IPS-20b (cell line): ENCODE results near the gene SPATC1L.

Experiments
- H3K27ac ChIP-seq: one replicate; pipeline ENCODE4 v1.5.1; 2013; ENCODE audit warnings: low read length
- H3K27me3 ChIP-seq: 2 replicates; pipeline ENCODE4 v1.6.1; 2013; ENCODE audit warnings: mild to moderate bottlenecking, low read length, inconsistent platforms; ENCODE audit not compliant: insufficient read depth
- H3K36me3 ChIP-seq: 2 replicates; pipeline ENCODE4 v1.6.1; 2013; ENCODE audit warnings: low read depth, mild to moderate bottlenecking, inconsistent platforms, low read length, moderate library complexity; ENCODE audit not compliant: insufficient read depth
- H3K4me1 ChIP-seq: 2 replicates; pipeline ENCODE4 v1.6.1; 2013; ENCODE audit warnings: mild to moderate bottlenecking, control low read depth, inconsistent platforms, low read length, moderate library complexity; ENCODE audit not compliant: insufficient read depth
- H3K4me3 ChIP-seq: 2 replicates; pipeline ENCODE4 v1.5.1; 2013; ENCODE audit warnings: mild to moderate bottlenecking, low read length, inconsistent platforms
- H3K9ac ChIP-seq: 2 replicates; pipeline ENCODE4 v1.6.1; 2013; ENCODE audit warnings: low read depth, mild to moderate bottlenecking, inconsistent platforms, low read length, moderate library complexity
- H3K9me3 ChIP-seq: 2 replicates; pipeline ENCODE4 v1.6.1; 2013; ENCODE audit warnings: mild to moderate bottlenecking, low read depth, low read length, inconsistent platforms; ENCODE audit not compliant: insufficient read depth

SPATC1L gene

GRCh38 chr21:46136739-46137349 is 47.4 kb downstream of the SPATC1L start:
- H3K27ac ChIP-seq = no peak overlapping the region
- H3K9ac ChIP-seq = no peak overlapping the region
- H3K9me3 ChIP-seq = no peaks in the 10 kb centered on the region
- H3K36me3 ChIP-seq = no peaks in the 10 kb centered on the region
- no peaks in the 10 kb centered on the region for H3K27me3 ChIP-seq
- H3K4me1 ChIP-seq = no peaks in the 10 kb centered on the region
- no peak overlapping the region for H3K4me3 ChIP-seq

- no peaks in the 10 kb centered on the region for H3K4me1 ChIP-seq
- H3K4me3 ChIP-seq = no peak overlapping the region
- no peaks in the 10 kb centered on the region for H3K36me3 ChIP-seq
- no peak overlapping the region for H3K9ac ChIP-seq
- no peak overlapping the region for H3K27ac ChIP-seq
- no peaks in the 10 kb centered on the region for H3K9me3 ChIP-seq
- no peaks in the 10 kb centered on the region for H3K27me3 ChIP-seq
Observed at GRCh38 chr21:46135782-46136395, 48.4 kb downstream of the SPATC1L start.

GRCh38 chr21:46131838-46132651 is 52.2 kb downstream of the SPATC1L start:
- Histone ChIP-seq H3K9ac (no peak overlapping the region), H3K4me3 (no peak overlapping the region), H3K27me3 (no peaks in the 10 kb centered on the region), H3K4me1 (no peaks in the 10 kb centered on the region), H3K36me3 (no peaks in the 10 kb centered on the region), H3K9me3 (no peaks in the 10 kb centered on the region), H3K27ac (no peak overlapping the region)

- no peak overlapping the region for H3K9ac ChIP-seq
- H3K36me3 ChIP-seq = no peaks in the 10 kb centered on the region
- H3K27ac ChIP-seq = no peak overlapping the region
- no peaks in the 10 kb centered on the region for H3K9me3 ChIP-seq
- no peak overlapping the region for H3K4me3 ChIP-seq
- no peaks in the 10 kb centered on the region for H3K4me1 ChIP-seq
- H3K27me3 ChIP-seq = no peaks in the 10 kb centered on the region
Observed at GRCh38 chr21:46131588-46131837, 52.7 kb downstream of the SPATC1L start.

GRCh38 chr21:46130831-46131587 is 53.2 kb downstream of the SPATC1L start:
- Histone ChIP-seq H3K4me3 (no peak overlapping the region), H3K36me3 (no peaks in the 10 kb centered on the region), H3K4me1 (no peaks in the 10 kb centered on the region), H3K27me3 (no peaks in the 10 kb centered on the region), H3K9me3 (no peaks in the 10 kb centered on the region), H3K9ac (no peak overlapping the region), H3K27ac (no peak overlapping the region)

- Histone ChIP-seq H3K36me3 (no peaks in the 10 kb centered on the region), H3K27me3 (no peaks in the 10 kb centered on the region), H3K9me3 (no peaks in the 10 kb centered on the region), H3K27ac (no peak overlapping the region), H3K4me1 (no peaks in the 10 kb centered on the region), H3K9ac (no peak overlapping the region; the same call in 1 of the 2 replicates), H3K4me3 (no peak overlapping the region)
Observed at GRCh38 chr21:46129846-46130651, 54.2 kb downstream of the SPATC1L start.

- Histone ChIP-seq H3K27me3 (no peaks in the 10 kb centered on the region), H3K4me1 (no peaks in the 10 kb centered on the region), H3K9me3 (no peaks in the 10 kb centered on the region), H3K36me3 (no peaks in the 10 kb centered on the region), H3K27ac (no peak overlapping the region), H3K4me3 (no peak overlapping the region), H3K9ac (no peak overlapping the region)
Observed at GRCh38 chr21:46128933-46129571, 55.2 kb downstream of the SPATC1L start.

GRCh38 chr21:46128106-46128932 is 55.9 kb downstream of the SPATC1L start:
- Histone ChIP-seq H3K9ac (no peak overlapping the region), H3K27ac (no peak overlapping the region)

GRCh38 chr21:46127239-46128105 is 56.8 kb downstream of the SPATC1L start:
- Histone ChIP-seq H3K27ac (no peak overlapping the region), H3K9me3 (no peaks in the 10 kb centered on the region), H3K36me3 (no peaks in the 10 kb centered on the region), H3K4me3 (no peak overlapping the region), H3K9ac (no peak overlapping the region), H3K27me3 (no peaks in the 10 kb centered on the region), H3K4me1 (no peaks in the 10 kb centered on the region)

More at GRCh38 chr21:46128106-46128932, 55.9 kb downstream of the SPATC1L start:
- no peak overlapping the region for H3K4me3 ChIP-seq
- H3K9me3 ChIP-seq = no peaks in the 10 kb centered on the region
- H3K4me1 ChIP-seq = no peaks in the 10 kb centered on the region
- no peaks in the 10 kb centered on the region for H3K27me3 ChIP-seq
- no peaks in the 10 kb centered on the region for H3K36me3 ChIP-seq
